ENCODE results near the gene CCDC127. TPM values are rescaled to one million over a fixed set of nuclear protein-coding genes. Genes with fewer than 3 reads are reported as not detected.

Gene CCDC127
- total and polyA plus RNA-seq, 2 donors (not counting 1 experiment from before 2014, with no cell fraction given): 1.4 to 8.7 TPM

- no peak overlapping the region for H3K27ac ChIP-seq (ENCODE audit: low read length in 2 of 2)
- Mint-ChIP-seq H3K4me1 (peaks cover 15% of the 10 kb centered on the region), H3K27ac (no peak overlapping the region), H3K27me3 (no peaks in the 10 kb centered on the region), H3K9me3 (ENCODE audit: insufficient read depth) (no peaks in the 10 kb centered on the region), H3K4me3 (no peak overlapping the region)
- no peak for ATAC-seq (ENCODE audit: low read depth)
- DNase-seq: no peak
- ChIA-PET CTCF (interaction anchor here (1.1 kb wide), 1 partner anchor 11 kb away, joined by 4 read pairs; no protein-coding TSS in a partner anchor), POLR2A (no interaction called here)
- no peak overlapping the region for H2AFZ ChIP-seq (ENCODE audit: insufficient read depth, low read depth, low read length, poor library complexity, severe bottlenecking)
- H3K79me2 ChIP-seq (ENCODE audit: control insufficient read depth, insufficient read depth, low read length): no peaks in the 10 kb centered on the region
- intact Hi-C loops (cut with micrococcal nuclease): no loop called here
- H3K36me3 ChIP-seq (replicated peaks in 1 of 2; ENCODE audit: control extremely low read depth in 1 of 2, control insufficient read depth in 1 of 2, extremely low read depth in 1 of 2, insufficient read depth in 2 of 2, low read length in 1 of 2): peaks cover 0 to 14% of the 10 kb centered on the region in 2 experiments
- peaks cover 0 to 6% of the 10 kb centered on the region in 2 donors for H3K4me1 ChIP-seq (ENCODE audit: control insufficient read depth in 2 of 2, insufficient read depth in 2 of 2, low read length in 2 of 2)
- peaks cover 15% of the 10 kb centered on the region for H4K20me1 ChIP-seq (ENCODE audit: control insufficient read depth, insufficient read depth, low read length, poor library complexity, severe bottlenecking)
- no peaks in the 10 kb centered on the region for H3K27me3 ChIP-seq (replicated peaks in 1 of 4; ENCODE audit: control extremely low read depth in 1 of 4, control insufficient read depth in 3 of 4, insufficient read depth in 4 of 4, low read length in 3 of 4)
- H3K4me3 ChIP-seq (ENCODE audit: control extremely low read depth in 1 of 5, extremely low read depth in 1 of 5, insufficient read depth in 1 of 5, low read depth in 2 of 5, low read length in 4 of 5): no peak overlapping the region
- no peak overlapping the region for H3K9ac ChIP-seq (ENCODE audit: low read length)
- TF ChIP-seq, protein P1, sequence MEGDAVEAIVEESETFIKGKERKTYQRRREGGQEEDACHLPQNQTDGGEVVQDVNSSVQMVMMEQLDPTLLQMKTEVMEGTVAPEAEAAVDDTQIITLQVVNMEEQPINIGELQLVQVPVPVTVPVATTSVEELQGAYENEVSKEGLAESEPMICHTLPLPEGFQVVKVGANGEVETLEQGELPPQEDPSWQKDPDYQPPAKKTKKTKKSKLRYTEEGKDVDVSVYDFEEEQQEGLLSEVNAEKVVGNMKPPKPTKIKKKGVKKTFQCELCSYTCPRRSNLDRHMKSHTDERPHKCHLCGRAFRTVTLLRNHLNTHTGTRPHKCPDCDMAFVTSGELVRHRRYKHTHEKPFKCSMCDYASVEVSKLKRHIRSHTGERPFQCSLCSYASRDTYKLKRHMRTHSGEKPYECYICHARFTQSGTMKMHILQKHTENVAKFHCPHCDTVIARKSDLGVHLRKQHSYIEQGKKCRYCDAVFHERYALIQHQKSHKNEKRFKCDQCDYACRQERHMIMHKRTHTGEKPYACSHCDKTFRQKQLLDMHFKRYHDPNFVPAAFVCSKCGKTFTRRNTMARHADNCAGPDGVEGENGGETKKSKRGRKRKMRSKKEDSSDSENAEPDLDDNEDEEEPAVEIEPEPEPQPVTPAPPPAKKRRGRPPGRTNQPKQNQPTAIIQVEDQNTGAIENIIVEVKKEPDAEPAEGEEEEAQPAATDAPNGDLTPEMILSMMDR (IDR thresholded peaks at IDR 0.05): no peak
- no peak for TF ChIP-seq EZH2 (IDR thresholded peaks at IDR 0.05; ENCODE audit: borderline replicate concordance, insufficient read depth, low read depth, low read length, poor library complexity, severe bottlenecking)
- no peaks in the 10 kb centered on the region for H3K9me3 ChIP-seq (ENCODE audit: control extremely low read depth in 1 of 3, control insufficient read depth in 2 of 3, insufficient read depth in 1 of 3, low read length in 2 of 3)
- no peak overlapping the region for H3K4me2 ChIP-seq (replicated peaks; ENCODE audit: low read depth, low read length, poor library complexity, severe bottlenecking)
- 98% methylated on average over 16 of the region's 16 CpGs for WGBS (ENCODE audit: insufficient coverage)
Measured at GRCh38 chr5:199197-199949, 18.6 kb downstream of the CCDC127 start.

- Histone ChIP-seq H3K9ac (ENCODE audit: low read length) (no peak overlapping the region), H3K36me3 (replicated peaks in 1 of 2; ENCODE audit: control extremely low read depth in 1 of 2, control insufficient read depth in 1 of 2, extremely low read depth in 1 of 2, insufficient read depth in 2 of 2, low read length in 1 of 2) (peaks cover 0 to 7% of the 10 kb centered on the region in 2 experiments), H3K79me2 (ENCODE audit: control insufficient read depth, insufficient read depth, low read length) (no peaks in the 10 kb centered on the region), H2AFZ (ENCODE audit: insufficient read depth, low read depth, low read length, poor library complexity, severe bottlenecking) (no peak overlapping the region), H4K20me1 (ENCODE audit: control insufficient read depth, insufficient read depth, low read length, poor library complexity, severe bottlenecking) (peaks cover 15% of the 10 kb centered on the region), H3K4me3 (ENCODE audit: control extremely low read depth in 1 of 5, extremely low read depth in 1 of 5, insufficient read depth in 1 of 5, low read depth in 2 of 5, low read length in 4 of 5) (no peak overlapping the region), H3K27ac (ENCODE audit: low read length in 2 of 2) (no peak overlapping the region), H3K9me3 (ENCODE audit: control extremely low read depth in 1 of 3, control insufficient read depth in 2 of 3, insufficient read depth in 1 of 3, low read length in 2 of 3) (no peaks in the 10 kb centered on the region), H3K4me2 (replicated peaks; ENCODE audit: low read depth, low read length, poor library complexity, severe bottlenecking) (no peak overlapping the region), H3K4me1 (ENCODE audit: control insufficient read depth in 2 of 2, insufficient read depth in 2 of 2, low read length in 2 of 2) (peaks cover 0 to 6% of the 10 kb centered on the region in 2 donors), H3K27me3 (replicated peaks in 1 of 4; ENCODE audit: control extremely low read depth in 1 of 4, control insufficient read depth in 3 of 4, insufficient read depth in 4 of 4, low read length in 3 of 4) (no peaks in the 10 kb centered on the region)
- POLR2A ChIA-PET: no interaction called here
- Mint-ChIP-seq H3K9me3 (ENCODE audit: insufficient read depth) (no peaks in the 10 kb centered on the region), H3K27me3 (no peaks in the 10 kb centered on the region), H3K4me3 (no peak overlapping the region), H3K4me1 (peaks cover 15% of the 10 kb centered on the region), H3K27ac (no peak overlapping the region)
- intact Hi-C loops (cut with micrococcal nuclease): no loop called here
- no peak for TF ChIP-seq EZH2 (IDR thresholded peaks at IDR 0.05; ENCODE audit: borderline replicate concordance, insufficient read depth, low read depth, low read length, poor library complexity, severe bottlenecking)
- TF ChIP-seq, protein P1 (IDR thresholded peaks at IDR 0.05): no peak
- 98% methylated on average over 21 of the region's 21 CpGs for WGBS (ENCODE audit: insufficient coverage)
- DNase-seq (no peak), ATAC-seq (ENCODE audit: low read depth) (no peak)
- CTCF ChIA-PET: interaction anchor here (1.1 kb wide), 1 partner anchor 10 kb away, joined by 4 read pairs; no protein-coding TSS in a partner anchor
Measured at GRCh38 chr5:198516-199196, 19.3 kb downstream of the CCDC127 start.
